AG09319 (cell line): ENCODE measurements around the gene GPC2.

Experiments
- DNase-seq: peaks from one replicate; pipeline ENCODE4 v3.0.0-alpha.2; 2010; ENCODE audit warnings: low read depth; ENCODE audit errors: extremely low read depth
- CTCF ChIP-seq: IDR thresholded peaks from 2 replicates; pipeline ENCODE4 v1.5.1; 2011; ENCODE audit warnings: low read depth, mild to moderate bottlenecking, inconsistent platforms, low read length, moderate library complexity

Gene GPC2

GRCh38 chr7:100169147-100169850, 7.9 kb downstream of the GPC2 start:
- TF ChIP-seq CTCF, result no peak
- DNase-seq, result no peak

GRCh38 chr7:100167912-100168323, 9.3 kb downstream of the GPC2 start:
- no peak for DNase-seq

GRCh38 chr7:100166970-100167911, 9.9 kb downstream of the GPC2 start:
- no peak for TF ChIP-seq CTCF
- no peak for DNase-seq

More at GRCh38 chr7:100167912-100168323, 9.3 kb downstream of the GPC2 start:
- no peak for TF ChIP-seq CTCF

GRCh38 chr7:100166317-100166940, 10.8 kb downstream of the GPC2 start:
- no peak for DNase-seq
- TF ChIP-seq CTCF, result no peak

GRCh38 chr7:100163871-100164270, 13.3 kb downstream of the GPC2 start:
- no peak for DNase-seq
- no peak for TF ChIP-seq CTCF

- TF ChIP-seq CTCF, result no peak
Measured at GRCh38 chr7:100163006-100163531, 14.1 kb downstream of the GPC2 start.

More at GRCh38 chr7:100163006-100163531, 14.1 kb downstream of the GPC2 start:
- no peak for DNase-seq
